CD14-positive monocyte (primary cell): ENCODE measurements around the gene RAB11FIP5. TPM values are rescaled to one million over a fixed set of nuclear protein-coding genes. Genes with fewer than 3 reads are reported as not detected.

Experiments
- DNase-seq, 3 donors: peaks; one replicate each; pipeline ENCODE4 v3.0.0-alpha.2; 2011 to 2022
- H2AFZ ChIP-seq: 2 replicates; pipeline ENCODE4 v1.6.0; 2012; ENCODE audit warnings: mild to moderate bottlenecking, low read depth, low read length, inconsistent platforms; ENCODE audit not compliant: insufficient read depth, poor library complexity, severe bottlenecking
- H3K27ac ChIP-seq, 2 donors: 1 replicate in 1 of 2; 2 replicates in 1 of 2; pipeline ENCODE4 v1.5.1; 2012 to 2013; ENCODE audit warnings: low read length in 2 of 2, control low read depth in 1 of 2, inconsistent platforms in 1 of 2, low read depth in 1 of 2, mild to moderate bottlenecking in 1 of 2
- H3K27me3 ChIP-seq, 2 donors: one replicate each; pipeline versions ENCODE4 v1.6.0 to v1.6.1; 2011 to 2013; ENCODE audit warnings: low read length in 2 of 2; ENCODE audit not compliant: control insufficient read depth in 2 of 2, insufficient read depth in 2 of 2
- H3K36me3 ChIP-seq, 2 donors: replicated peaks in 1 of 2; 1 replicate in 1 of 2; 2 replicates in 1 of 2; pipeline versions ENCODE4 v1.5.1 to v1.6.1; 2012 to 2013; ENCODE audit warnings: low read length in 2 of 2, control low read depth in 1 of 2, inconsistent platforms in 1 of 2, mild to moderate bottlenecking in 1 of 2; ENCODE audit not compliant: insufficient read depth in 2 of 2, control insufficient read depth in 1 of 2
- H3K4me1 ChIP-seq, 2 donors: 1 replicate in 1 of 2; 2 replicates in 1 of 2; pipeline versions ENCODE4 v1.5.1 to v1.6.1; 2012 to 2013; ENCODE audit warnings: low read length in 2 of 2, control low read depth in 1 of 2, inconsistent platforms in 1 of 2, mild to moderate bottlenecking in 1 of 2, moderate library complexity in 1 of 2; ENCODE audit not compliant: insufficient read depth in 2 of 2, control insufficient read depth in 1 of 2
- H3K4me2 ChIP-seq: replicated peaks from 2 replicates; pipeline ENCODE3; 2012; ENCODE audit warnings: low read length, moderate library complexity, mild to moderate bottlenecking; ENCODE audit not compliant: poor library complexity, severe bottlenecking; ENCODE audit errors: extremely low read depth
- H3K4me3 ChIP-seq, 3 experiments: fragments of 200-600 bp in 1 of 3; sonication (generic) in 1 of 3; replicated peaks in 1 of 3; 1 replicate in 2 of 3; 2 replicates in 1 of 3; pipeline ENCODE4 v1.5.1; 2011 to 2013; ENCODE audit warnings: low read length in 3 of 3, mild to moderate bottlenecking in 3 of 3, control low read depth in 2 of 3, low read depth in 2 of 3, inconsistent platforms in 1 of 3, moderate library complexity in 1 of 3
- H3K79me2 ChIP-seq: 2 replicates; pipeline ENCODE4 v1.6.0; 2012; ENCODE audit warnings: mild to moderate bottlenecking, control low read depth, inconsistent platforms, low read length, moderate library complexity; ENCODE audit not compliant: insufficient read depth
- H3K9ac ChIP-seq: 2 replicates; pipeline ENCODE4 v1.6.0; 2017; ENCODE audit warnings: low read length, mild to moderate bottlenecking; ENCODE audit not compliant: insufficient read depth, poor library complexity, severe bottlenecking
- H3K9me3 ChIP-seq, 2 donors: replicated peaks in 1 of 2; 1 replicate in 1 of 2; 2 replicates in 1 of 2; pipeline versions ENCODE4 v1.5.1 to v1.6.1; 2012 to 2013; ENCODE audit warnings: low read length in 2 of 2, control low read depth in 1 of 2; ENCODE audit not compliant: control insufficient read depth in 1 of 2, insufficient read depth in 1 of 2
- H4K20me1 ChIP-seq: 2 replicates; pipeline ENCODE4 v1.6.0; 2012; ENCODE audit warnings: mild to moderate bottlenecking, low read length, control low read depth, moderate library complexity; ENCODE audit not compliant: insufficient read depth
- H3K27ac Mint-ChIP-seq, 7 donors: one replicate each; pipeline ENCODE4 v1.8.0; 2020; ENCODE audit warnings: mild to moderate bottlenecking in 7 of 7, mixed read lengths in 7 of 7, moderate library complexity in 6 of 7, inconsistent platforms in 2 of 7
- H3K27me3 Mint-ChIP-seq, 3 donors: one replicate each; pipeline ENCODE4 v1.8.0; 2021 to 2022; ENCODE audit warnings: low read depth in 3 of 3, mild to moderate bottlenecking in 3 of 3, mixed read lengths in 3 of 3, moderate library complexity in 3 of 3, inconsistent platforms in 1 of 3
- H3K36me3 Mint-ChIP-seq, 2 donors: one replicate each; pipeline ENCODE4 v1.8.0; 2020; ENCODE audit warnings: mixed read lengths in 2 of 2, inconsistent platforms in 1 of 2, mild to moderate bottlenecking in 1 of 2
- H3K4me1 Mint-ChIP-seq: one replicate; pipeline ENCODE4 v1.8.0; 2020; ENCODE audit warnings: mild to moderate bottlenecking, mixed read lengths
- H3K4me3 Mint-ChIP-seq, 2 donors: one replicate each; pipeline ENCODE4 v1.8.0; 2020; ENCODE audit warnings: mild to moderate bottlenecking in 2 of 2, mixed read lengths in 2 of 2, moderate library complexity in 1 of 2
- H3K9me3 Mint-ChIP-seq, 7 donors: one replicate each; pipeline ENCODE4 v1.8.0; 2020 to 2022; ENCODE audit warnings: mixed read lengths in 7 of 7, mild to moderate bottlenecking in 6 of 7, moderate library complexity in 6 of 7, inconsistent platforms in 2 of 7
- WGBS: methylation state at CpG from one replicate; pipeline ENCODE4 v1.1.5; 2013; ENCODE audit warnings: missing lambda C conversion rate; ENCODE audit not compliant: insufficient coverage; 5-methylcytosine and 5-hydroxymethylcytosine counted together
- intact Hi-C, 2 donors: fragments of 100-400 bp; cut with micrococcal nuclease; formaldehyde crosslinking; loops; one replicate each; pipeline versions ENCODE4 v1.15.0 to v1.15.1; 2023
- polyA plus RNA-seq, 3 donors: library from polyadenylated mRNA; depleted of rRNA in 1 of 3; unstranded in 2 of 3; stranded (reverse) in 1 of 3; fragments of 300-500 nt in 2 of 3; fragments of >200 nt in 1 of 3; fragmentation: Illumina TruSeq in 2 of 3; gene quantifications; 1 replicate in 2 of 3; 2 replicates in 1 of 3; pipeline ENCODE4 v1.2.3, GENCODE V29; 2012 to 2021
- TF ChIP-seq, protein P1 (sequence below): fragments of 200-600 bp; IDR thresholded peaks from one replicate; pipeline ENCODE4 v1.8.0; 2022; ENCODE audit warnings: antibody characterized with exemption, mild to moderate bottlenecking

Gene RAB11FIP5
- polyA plus RNA-seq, 3 donors, result 0.57 to 0.93 (median 0.61) TPM

DNA sequence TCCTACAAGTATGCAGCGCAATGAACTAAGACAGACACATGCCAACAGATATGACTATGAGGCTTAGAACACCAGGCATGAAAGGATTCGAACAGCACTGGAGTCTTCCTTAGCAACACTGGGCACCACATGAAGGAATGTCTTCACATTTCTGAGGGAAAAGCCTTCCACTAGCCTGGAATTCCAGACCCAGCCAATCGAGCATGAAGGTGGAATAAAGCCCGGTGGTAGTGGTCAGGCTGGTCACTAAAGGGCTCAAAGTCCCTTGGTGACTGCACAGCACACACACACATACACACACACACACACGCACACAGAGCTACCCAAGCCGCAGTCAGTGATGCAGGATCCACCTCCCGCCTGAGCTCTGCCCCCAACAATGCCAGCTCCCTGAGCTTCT lies 21.6 kb downstream of the RAB11FIP5 start:
- H3K9me3 ChIP-seq, result no peaks in the 10 kb centered on the region
- TF ChIP-seq, protein P1, sequence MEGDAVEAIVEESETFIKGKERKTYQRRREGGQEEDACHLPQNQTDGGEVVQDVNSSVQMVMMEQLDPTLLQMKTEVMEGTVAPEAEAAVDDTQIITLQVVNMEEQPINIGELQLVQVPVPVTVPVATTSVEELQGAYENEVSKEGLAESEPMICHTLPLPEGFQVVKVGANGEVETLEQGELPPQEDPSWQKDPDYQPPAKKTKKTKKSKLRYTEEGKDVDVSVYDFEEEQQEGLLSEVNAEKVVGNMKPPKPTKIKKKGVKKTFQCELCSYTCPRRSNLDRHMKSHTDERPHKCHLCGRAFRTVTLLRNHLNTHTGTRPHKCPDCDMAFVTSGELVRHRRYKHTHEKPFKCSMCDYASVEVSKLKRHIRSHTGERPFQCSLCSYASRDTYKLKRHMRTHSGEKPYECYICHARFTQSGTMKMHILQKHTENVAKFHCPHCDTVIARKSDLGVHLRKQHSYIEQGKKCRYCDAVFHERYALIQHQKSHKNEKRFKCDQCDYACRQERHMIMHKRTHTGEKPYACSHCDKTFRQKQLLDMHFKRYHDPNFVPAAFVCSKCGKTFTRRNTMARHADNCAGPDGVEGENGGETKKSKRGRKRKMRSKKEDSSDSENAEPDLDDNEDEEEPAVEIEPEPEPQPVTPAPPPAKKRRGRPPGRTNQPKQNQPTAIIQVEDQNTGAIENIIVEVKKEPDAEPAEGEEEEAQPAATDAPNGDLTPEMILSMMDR, result no peak

DNA sequence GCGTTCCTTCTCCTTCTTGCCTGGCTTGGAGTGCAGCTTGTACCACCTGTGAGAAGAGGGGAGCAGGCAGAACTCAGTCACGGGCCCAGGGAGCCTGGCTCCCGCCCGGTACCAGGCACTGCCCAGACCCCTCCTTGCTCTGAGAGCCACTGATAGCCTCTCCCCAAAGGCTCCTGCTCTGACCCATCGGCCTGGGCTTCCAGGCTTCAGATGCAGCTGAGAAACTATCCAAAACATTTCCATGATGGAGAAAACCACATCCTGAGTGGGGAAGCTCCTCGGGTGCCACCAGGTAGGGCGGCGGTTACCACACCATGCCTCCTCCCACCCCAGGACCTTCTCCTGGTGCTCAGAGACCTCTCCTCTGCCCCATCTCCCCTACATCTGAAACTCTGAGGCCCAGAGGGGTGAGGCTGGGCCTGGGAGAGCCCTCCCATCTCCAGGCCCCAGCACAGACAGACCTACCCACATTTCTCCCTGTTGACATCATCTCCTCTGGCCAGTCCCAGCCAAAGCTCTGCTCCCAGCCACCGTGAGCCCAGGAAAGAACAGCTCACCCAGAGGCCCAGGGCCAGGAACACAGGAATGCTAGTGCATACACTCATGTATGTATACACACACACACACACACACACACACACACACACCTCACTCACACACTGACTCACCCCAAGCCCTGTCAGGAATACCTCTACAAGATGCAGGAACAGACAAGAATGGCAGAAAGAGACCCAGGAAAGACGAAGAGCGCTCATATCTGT lies 23.3 kb downstream of the RAB11FIP5 start:
- TF ChIP-seq, protein P1, result no peak
- Histone ChIP-seq H3K27ac (no peak overlapping the region), H2AFZ (no peak overlapping the region), H3K36me3 (no peaks in the 10 kb centered on the region), H3K27me3 (no peaks in the 10 kb centered on the region), H3K4me3 (no peak overlapping the region), H4K20me1 (no peaks in the 10 kb centered on the region), H3K79me2 (no peaks in the 10 kb centered on the region), H3K4me2 (no peak overlapping the region), H3K4me1 (peaks cover 3 to 9% of the 10 kb centered on the region in 2 donors), H3K9ac (no peak overlapping the region), H3K9me3 (no peaks in the 10 kb centered on the region)
- Mint-ChIP-seq H3K4me1 (peaks cover 12% of the 10 kb centered on the region), H3K27ac (no peak overlapping the region), H3K4me3 (no peak overlapping the region), H3K27me3 (peaks cover 2 to 4% (median 3%) of the 10 kb centered on the region in 3 donors), H3K36me3 (no peaks in the 10 kb centered on the region), H3K9me3 (no peaks in the 10 kb centered on the region)
- intact Hi-C loops, result loop anchor here in 1 of 2 donors (5.0 to 10.0 kb wide), 2 partner anchors 88 to 1685 kb away; no protein-coding TSS in a partner anchor
- DNase-seq, result no peak
- WGBS, result 88% methylated on average over 9 of the region's 11 CpGs

More for the DNA sequence above, 21.6 kb downstream of the RAB11FIP5 start:
- H3K9me3 Mint-ChIP-seq, result no peaks in the 10 kb centered on the region
- Histone ChIP-seq H3K36me3 (no peaks in the 10 kb centered on the region), H3K27me3 (no peaks in the 10 kb centered on the region), H3K4me1 (peaks cover 3 to 9% of the 10 kb centered on the region in 2 donors), H3K79me2 (no peaks in the 10 kb centered on the region), H2AFZ (no peak overlapping the region), H4K20me1 (no peaks in the 10 kb centered on the region), H3K4me3 (no peak overlapping the region), H3K9ac (no peak overlapping the region), H3K4me2 (no peak overlapping the region), H3K27ac (no peak overlapping the region)
- no peaks in the 10 kb centered on the region for H3K36me3 Mint-ChIP-seq
- H3K4me3 Mint-ChIP-seq, result no peak overlapping the region
- no peak for DNase-seq
- H3K4me1 Mint-ChIP-seq, result peaks cover 11% of the 10 kb centered on the region
- H3K27ac Mint-ChIP-seq, result no peak overlapping the region
- H3K27me3 Mint-ChIP-seq, result peaks cover 2 to 4% (median 3%) of the 10 kb centered on the region in 3 donors
- WGBS, result 90% methylated on average over 2 of the region's 7 CpGs
- intact Hi-C loops, result loop anchor here in 1 of 2 donors (10.0 kb wide), 1 partner anchor 1684 kb away; no protein-coding TSS in a partner anchor
